Measurements from ENCODE around the gene QRFP.

Gene QRFP

DNA sequence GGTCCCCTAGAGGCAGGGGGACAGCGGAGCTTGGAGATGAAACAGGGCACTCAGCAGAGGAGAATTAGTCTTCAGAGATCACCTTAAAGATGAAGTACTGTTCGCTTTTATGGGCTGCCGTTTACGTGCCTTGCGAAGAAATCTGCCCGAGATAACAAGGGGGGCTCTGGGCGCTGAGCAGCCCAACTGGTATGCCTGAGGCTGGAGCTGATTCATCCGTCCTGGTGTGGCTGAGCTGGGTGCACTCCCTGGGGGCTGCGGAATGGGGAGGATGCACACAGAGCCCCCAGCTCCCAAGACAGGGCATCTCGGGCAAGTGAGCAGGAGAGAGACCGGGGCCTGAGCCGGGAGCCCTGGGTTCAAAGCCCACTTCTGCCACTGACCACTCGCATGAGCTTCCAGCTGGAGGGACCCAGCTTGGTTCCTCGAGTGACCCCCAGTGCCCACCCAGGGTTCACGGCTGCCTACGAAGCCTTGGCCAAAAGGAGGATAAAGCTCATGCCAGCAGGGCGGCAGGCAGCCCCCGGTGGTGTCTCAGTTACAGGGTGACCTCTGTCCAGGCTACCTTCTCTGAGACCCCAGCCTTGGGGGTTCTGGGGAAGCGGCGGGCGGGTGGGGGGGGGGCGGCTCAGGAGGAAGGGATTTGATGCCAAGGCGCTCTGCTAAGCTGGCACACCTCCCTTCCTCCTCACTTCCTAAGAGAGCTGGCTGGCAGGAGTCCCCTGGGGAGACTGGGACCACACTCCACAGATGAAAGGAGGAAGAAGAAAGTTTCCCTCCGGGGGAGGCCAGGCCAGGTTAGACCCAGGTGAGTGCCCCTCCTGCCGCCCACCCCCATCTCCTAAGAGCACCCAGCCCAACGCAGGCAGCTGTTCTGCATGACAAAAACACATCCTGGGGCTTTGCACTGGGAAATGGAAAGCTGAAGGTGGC, 36.8 kb upstream of the QRFP start:
- no peak for DNase-seq

DNA sequence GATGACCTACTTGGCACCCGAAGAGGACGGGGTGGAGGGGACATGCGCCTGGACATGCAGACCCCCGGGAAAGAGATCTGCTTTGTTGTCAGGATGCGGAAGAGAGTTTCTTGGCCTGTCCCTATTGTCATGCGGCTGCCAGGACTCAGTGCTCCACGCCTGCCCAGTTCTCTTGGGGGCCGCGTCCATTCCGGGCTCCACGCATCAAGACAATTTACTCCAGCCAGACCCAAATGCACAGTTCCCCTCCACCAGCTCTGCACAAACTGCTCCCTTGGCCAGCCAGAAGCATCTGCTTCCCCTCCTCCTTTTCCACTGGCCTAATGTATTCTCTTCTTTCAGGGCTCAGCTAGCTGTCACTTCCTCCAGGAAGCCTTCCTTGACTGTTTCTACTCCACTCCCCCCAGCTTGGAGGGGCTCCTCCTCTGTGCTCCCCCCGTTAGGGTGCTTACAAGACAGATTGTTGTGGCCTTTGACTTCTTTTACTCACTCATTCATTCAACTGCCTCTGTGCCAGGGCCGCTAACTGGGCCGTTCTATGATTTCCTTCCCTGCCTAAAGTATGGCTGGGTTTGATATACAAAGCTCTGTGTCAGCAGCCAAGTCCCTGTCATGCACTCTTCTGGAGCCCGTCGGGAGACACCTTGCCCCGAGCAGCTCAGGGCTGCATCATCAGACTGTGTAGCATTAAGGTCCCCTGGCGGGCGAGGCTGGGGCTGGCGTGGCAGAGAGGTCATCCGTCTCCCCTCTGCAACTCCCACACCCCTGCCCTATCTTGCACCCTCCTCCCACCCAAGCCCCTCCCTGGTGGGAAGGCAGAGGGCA, 35.9 kb upstream of the QRFP start:
- DNase-seq: no peak

DNA sequence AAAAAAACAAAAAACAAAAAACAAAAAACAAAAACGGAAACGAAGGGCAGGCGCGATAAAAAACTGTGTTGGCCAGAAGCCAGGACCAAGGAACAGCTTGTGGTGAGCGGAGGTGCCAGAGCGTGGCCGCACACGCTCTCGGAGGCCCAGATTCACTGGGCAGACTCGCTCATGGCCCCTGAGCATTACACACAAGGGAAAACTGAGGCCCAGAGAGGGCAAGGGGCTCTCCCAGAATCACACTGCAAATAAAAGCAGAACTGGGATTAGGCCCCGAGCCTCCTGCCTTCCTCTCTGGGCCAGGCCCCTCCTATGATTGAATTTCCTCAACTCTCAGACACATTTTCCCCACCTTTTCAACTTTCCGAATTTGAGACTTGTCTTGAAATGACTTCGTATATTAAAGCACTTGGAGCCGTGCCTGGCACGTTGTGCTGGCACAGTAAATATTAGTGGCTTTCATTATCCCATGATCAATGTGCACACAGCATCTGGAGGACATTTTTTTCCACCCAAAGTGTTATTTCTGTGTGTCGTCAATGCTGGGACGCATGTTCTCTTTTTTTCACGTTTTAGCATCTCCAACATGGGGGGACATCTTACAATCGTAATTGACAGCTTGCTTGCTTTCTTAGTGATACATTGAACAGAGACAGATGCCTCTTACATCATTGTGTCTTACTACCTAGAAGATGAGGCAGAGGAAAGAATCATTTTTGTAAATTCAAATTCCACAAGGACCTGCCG, 35.1 kb upstream of the QRFP start:
- no peak for DNase-seq

DNA sequence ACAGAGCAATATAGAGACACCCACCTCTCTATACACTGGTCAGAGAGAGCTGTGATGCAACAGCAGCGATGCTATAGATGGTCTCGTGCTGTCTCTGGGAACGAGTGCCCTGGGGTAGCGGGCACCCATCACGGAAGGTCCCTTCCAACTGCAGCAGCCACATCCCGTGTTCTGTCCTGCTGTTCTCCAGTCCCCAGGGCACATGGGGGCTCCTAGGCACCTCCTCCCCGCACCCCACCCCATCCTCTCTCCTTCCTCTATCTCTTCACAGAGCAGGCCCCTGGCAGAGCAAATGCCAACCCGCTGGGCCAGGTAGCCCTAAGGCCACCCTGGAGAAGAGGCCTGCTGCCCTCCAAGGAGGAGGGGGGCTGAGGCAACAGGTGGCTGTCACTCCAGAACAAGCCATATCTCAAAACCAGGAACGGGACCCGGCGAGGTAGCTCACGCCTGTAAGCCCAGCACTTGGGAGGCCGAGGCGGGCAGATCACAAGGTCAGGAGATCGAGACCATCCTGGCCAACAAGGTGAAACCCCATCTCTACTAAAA, 34.3 kb upstream of the QRFP start:
- DNase-seq: no peak

DNA sequence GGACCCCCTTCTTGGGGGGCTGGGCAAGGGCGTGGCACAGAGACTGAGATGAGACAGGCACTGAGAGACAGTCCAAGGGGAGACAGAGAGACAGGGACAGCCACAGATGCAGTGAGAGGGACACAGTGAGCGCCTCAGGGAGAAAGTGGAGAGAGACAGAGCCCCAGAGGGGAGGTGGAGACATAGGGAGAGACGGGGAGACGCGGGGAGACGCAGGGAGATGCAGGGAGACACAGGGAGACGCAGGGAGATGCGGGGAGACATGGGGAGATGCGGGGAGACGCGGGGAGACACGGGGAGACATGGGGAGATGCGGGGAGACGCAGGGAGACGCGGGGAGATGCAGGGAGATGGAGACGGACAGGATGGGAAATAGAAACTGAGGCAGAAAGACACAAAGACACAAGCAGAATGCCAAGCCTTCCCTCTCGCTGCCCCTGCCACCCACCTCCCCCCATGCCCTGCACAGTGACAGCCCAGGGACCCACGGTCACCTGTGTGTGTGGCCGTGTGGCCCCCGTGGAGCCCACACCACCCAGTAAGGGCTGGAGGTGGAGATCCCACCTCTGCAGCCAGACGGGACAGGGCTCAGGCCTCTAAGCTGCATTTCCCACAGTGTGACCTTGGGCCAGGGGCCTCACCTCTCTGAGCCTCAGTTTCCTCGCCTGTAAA, 33.7 kb upstream of the QRFP start:
- no peak for DNase-seq

DNA sequence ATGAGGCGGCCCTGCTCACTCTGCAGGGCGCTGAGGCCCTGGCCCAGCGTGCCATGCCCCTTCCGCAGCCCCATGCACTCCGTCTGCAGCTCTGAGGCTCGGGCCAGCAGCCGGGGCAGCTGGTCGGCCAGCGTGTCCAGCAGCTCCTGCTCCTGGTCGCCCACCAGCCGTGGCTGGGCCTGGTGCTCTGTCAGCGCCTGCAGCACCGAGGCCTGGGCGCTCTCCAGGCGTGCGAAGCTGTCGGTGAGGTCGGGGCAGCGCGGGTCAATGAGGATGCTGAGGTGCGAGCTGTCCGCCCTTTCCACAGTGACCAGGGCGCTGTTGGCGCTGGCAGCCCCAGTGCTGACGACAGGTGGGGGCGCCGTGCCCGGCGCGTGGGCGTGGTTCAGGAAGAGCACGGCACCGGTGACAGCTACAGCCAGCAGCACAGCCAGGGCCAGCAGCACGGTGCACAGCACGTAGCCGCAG, 33.0 kb upstream of the QRFP start:
- no peak for DNase-seq

DNA sequence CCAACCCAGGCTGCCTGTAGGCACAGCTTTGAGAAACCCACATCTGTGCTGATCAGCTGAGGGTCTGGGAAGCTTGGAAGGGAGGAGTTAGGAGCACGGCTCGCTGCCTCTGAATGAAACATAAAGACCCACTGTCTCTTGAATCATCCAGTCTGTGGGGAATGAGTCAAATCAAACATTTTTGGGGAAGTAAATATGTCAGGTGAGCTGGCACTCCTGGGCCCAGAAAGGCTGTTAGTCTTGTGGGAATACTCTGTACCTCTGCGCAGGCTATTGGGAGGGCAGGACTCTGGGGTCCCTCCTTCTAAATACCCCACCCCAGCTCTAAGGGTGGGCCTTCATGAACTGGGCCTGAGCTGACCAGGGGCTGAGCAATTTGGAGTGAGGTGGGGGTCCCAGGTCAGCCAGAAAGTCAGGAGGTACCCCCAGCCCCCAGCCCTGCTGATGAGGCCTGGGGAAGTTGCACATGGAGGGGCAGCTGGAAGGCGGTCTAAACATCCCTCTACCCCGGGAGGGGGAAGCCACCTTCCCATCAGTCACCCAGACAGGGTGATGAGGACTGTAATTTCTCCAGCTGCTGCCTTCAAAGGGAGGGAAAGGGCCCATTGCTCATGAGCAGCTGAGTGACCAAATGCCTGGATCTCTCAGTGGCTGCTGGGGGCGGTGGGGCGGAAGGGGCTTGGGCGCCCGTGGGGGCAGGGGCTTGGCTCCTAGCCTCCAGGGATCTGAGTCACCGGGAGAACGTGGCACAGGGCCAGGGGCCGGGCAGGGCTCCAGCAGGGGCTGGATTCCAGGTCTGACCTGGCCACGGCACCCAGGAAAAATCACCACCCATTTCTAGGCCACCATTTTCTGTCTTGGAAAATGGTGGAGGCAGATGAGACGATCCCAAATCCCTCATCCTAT, 31.6 kb upstream of the QRFP start:
- no peak for DNase-seq

DNA sequence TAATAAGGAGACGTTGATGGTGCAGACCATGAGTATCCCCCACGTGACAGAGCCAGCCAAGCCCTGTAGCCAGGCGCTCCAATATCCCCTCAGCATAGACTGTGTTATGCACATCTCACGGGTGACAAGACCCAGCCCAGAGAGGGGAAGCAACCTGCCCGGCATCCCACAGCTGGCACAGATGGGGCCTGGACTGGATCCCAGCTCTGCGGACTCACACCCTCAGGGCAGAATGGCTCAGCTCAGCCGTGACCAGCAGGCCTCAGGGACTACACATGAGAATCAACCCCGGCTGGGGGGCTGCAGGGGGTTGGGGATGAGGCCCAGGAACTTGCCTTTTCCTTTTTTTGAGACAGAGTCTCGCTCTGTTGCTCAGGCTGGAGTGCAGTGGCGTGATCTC, 30.7 kb upstream of the QRFP start:
- DNase-seq: no peak

DNA sequence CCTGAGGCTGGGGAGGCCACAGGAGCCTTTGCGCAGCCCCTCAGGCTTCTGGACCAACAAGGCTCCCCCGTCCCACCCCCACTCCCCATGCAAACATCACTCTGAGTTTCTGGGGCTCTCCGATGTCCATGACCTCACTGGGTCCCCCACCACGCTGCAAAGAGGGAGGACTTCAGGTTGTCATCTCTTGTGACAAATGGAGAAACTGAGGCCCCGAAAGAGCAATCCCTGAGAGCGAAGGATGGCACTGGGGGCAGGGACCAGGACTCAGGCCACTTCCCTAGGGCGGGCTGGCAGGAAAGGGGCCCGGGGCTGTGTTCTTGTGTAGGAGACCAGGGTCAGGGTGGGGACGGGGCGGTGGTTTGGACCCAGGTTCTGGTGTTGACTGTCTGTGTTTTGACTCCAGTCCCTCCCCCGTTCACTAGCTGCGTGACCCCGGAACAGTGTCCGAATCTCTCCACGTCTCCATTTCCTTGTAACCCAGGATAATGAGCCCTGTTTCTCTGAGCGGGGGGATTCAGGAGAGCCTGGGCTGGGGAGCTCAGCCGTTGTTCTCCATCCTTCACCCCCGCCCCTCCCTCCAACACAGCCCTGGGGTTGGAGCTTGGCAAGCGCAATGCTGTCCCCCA, 28.6 kb upstream of the QRFP start:
- no peak for DNase-seq

DNA sequence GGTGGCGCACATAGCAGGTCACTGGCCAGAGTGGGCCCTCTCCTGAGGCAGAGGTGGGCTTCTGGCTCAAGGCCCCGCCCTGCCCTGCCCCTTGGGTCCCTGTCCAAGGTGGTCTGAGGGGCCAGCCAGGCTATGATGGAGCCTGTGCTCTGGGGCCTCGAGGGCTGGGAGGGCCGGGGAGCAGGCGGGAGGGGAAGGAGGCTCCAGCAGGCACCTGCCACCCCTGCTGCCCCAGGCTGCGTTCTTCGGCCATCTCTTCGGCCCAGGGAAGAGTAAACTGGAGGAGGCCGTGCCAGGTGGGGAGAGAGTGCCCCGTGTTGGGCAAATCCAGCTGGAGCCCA, 27.8 kb upstream of the QRFP start:
- DNase-seq: no peak

DNA sequence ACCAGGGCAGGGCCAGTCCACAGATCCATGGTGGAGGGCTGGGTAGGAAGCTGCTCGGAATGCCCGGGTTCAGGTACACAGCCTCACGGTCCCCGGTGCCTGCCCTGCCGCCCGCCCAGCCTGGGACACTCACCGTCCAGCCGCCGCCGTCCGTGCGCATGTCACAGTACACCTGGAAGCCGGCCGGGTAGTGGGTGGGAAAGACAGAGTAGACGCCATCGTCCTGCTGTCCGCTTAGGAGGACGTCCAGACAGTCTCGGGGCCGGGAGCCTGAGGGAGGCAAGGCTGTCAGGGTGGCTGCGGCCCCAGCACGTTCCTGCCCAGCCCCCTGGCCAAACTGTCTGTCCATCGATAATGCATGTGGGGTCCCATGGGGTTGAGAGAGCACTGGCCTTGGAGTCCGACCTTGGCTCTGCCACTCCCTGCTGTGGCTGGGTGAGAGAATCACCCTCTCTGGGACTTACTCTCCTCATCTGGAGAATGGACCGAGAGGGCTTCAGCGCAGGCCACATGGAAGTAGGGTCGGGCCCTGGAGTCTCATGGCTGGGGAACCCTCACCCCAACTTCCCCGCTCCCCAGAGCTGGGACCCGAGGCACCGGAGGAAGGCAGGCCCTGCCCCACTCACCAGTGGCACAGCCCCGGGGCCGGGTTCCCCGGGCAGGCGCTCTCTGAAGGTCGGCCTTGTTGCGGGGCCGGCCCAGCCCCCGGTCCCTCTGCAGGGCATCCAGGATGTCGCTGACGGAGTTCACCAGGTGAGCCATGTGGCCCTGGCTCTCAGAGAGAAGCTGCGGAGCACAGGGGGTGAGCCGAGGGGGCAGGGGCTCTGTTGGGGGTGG, 27.2 kb upstream of the QRFP start:
- no peak for DNase-seq

DNA sequence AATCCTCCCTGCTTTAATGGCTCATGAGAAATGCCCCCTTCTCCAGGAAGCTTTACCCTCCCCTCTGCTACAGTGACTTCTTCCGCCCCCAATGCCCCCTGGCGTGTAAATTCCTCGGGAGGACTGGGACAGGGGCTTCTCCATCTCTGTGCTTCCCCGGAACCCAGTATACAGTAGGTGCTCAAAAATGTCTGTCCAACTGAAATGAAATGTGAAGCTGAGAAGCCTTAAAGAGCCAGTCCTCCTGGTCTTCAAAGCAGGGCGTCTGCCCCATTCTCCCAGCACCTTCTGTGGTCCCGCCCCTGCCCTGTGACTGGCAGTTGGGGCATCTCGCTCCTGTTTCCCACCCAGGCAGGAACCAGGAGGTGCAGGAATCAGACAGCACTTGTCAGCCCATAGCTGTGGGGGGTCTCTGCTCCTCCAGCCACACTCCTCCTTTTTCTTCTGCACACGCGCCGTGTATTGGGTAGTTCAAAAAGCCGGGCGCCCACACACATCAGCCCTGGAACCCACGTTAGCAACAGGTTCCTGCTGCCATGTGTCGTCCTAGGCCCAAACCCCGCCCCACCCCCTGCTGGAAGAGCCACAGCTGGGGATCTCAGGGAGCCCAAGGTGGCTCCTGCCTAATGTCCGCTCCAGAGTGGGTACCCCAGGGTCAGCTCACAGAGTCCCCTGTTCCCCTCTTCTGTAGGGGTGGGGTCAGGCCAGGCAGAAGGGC, 26.4 kb upstream of the QRFP start:
- no peak for DNase-seq

DNA sequence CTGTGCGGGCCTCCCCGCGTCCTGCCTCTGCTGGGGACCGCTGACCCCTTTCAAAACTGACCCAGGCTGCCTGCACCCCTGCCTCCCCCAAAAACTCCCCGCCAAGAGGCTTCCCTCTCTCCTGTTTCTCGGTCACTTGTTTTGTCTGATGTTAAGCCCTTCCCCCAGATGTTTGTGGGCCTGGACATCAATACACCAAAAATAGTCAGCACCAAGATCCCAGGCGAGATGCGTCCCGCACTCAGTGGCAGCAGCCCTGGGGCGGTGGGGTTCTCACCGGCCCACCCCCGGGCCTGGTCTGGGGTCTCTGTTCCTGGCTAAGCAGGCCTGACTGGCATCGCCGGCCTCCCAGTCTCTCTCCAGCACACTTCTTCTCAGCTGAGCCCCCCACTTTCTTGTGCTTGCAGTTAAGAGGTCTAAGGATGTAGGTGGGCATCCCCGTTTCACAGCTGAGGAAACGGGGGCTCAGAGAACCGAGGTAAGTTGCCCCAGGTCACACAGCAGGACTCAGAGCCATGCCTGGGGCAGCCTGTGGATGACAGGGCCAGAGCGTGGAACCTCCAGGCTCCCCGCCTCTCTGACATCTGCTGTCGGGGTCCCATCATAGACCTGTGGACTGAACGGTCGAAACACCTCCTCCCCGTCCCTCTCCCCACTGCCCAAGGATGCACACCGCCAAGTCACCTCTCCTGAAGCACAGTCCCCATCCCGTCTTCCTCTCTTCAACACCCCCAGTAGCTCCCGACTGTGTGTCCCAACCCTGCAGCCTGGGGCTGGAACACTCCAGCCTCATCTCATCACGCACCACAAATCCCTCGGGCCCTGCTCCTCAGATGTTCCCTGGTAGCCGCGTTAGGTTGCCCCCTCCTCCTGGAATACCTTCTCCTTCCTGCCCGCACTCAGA, 25.6 kb upstream of the QRFP start:
- no peak for DNase-seq

DNA sequence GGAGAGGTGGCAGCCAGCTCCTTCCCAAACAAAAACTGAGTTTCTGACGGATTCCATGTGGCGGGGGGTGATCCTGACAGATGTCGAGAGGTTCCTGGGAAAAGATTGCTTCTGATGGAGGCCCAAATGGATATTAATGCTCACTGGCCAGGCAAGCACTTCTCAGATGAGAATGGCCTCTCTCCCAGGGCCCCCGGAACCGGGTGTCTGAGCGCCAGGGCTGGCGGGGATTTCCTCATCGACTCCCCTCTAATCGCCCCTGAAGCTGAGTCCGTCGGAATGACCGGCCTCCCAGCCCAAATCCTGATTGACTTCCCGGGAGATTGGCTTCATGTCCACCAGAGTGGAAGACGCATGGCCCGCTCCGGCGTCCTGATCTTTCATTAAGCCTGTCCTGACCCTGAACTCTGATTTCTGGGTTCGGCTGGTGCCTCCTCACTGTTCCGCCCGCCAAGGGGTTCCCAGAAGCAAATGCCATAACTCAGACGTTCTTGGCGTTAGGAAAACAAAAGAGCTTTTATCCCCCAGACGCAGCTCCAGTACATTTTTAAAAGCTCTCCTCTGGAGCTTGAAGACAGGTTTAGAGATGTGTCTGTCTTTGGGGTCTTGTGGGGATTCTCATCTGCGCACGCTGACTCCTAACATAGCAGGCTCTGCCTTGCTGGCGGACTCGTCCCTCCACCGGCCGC, 24.8 kb upstream of the QRFP start:
- DNase-seq: no peak

DNA sequence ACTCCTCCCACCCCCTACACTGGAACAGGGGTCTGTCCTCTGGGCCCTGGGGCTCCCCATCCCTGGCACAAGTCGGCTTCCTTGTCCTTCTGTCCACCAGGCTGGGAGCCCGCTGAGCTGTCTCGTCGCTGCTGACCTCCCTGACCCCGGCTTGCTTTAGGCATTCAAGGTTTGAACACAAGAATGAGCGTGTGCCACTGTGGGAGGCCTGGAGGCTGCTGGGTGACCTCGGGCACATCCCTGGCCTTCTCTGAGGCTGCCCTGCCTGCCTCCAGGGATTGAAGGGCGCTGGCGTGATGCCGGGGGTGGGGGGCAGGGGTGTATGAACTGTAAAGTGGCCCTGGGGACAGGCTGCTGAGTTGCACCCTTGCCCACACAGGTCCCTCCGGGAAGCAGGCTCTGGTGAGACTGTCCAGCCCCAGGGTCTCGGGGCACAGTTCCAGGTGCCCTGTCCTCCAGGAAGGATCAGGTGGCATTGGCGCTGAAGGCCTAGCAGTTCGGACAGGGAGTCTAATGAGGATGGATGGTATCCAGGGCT, 24.2 kb upstream of the QRFP start:
- DNase-seq: no peak

DNA sequence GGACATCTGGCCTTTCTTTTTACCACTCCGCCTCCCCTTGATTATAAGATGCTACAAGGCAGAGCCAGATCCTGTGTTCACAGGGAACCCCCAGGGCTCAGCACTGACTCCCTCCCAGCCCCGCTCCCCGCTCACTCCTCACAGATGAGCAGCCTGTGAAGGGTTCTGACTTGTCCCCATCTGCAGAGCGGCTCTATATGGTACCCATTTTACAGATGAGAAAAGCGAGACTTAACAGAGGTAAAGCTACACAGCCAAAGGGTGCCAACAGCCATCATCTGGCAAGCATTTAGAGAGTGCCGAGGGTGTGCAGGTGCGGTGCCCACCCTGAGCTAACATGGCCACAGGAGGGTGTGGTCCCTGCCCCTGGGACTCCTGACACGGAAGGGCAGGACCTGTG, 23.6 kb upstream of the QRFP start:
- no peak for DNase-seq

DNA sequence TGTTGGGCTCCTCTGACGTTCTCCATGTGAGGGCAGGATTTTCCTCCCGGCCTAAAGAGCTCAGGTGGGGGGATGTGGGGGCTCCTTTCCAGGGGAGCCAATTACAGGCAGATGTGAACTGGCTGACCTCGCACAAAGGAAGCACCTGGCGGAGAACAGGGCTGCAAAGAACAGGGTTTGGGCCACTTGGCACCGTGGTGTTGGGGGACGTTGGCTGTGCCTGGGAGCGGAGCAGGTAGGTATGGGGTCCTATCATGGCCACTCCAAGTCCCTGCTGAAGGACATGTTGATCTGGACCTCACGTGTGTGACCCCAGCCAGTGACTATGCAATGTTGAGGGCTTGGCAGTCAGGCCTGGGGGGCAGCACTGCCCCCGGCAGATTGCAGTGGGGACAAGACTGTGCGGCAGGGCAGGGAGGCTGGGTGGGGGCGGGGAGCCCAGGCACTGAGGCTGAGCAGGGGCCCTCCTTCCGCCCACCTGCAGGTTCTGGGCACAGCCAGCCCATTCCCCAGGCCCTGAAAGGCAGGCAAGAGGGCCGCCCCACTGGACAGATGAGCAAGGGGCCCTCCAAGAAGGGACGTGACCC, 23.0 kb upstream of the QRFP start:
- no peak for DNase-seq

Measured in CD4-positive, alpha-beta T cell treated with Interleukin-4 for 4 hours (primary cell).